HepG2 (cell line): ENCODE data around the gene BTN1A1. TPM values are rescaled to one million over a fixed set of nuclear protein-coding genes. Genes with fewer than 3 reads are reported as not detected.

ENCODE experiments used
- polyA plus RNA-seq, 8 experiments: library from polyadenylated mRNA; depleted of rRNA in 3 of 8; stranded (reverse) in 7 of 8; unstranded in 1 of 8; fragments of >200 nt; fragmentation: Illumina TruSeq in 4 of 8; extraction: Trizol in 4 of 8; gene quantifications; 2 replicates each; pipeline versions ENCODE4 v1.2.1 to v1.2.3, GENCODE V29; 2011 to 2016; ENCODE audit warnings: low read depth in 4 of 8, missing spikeins in 1 of 8, mixed read lengths in 1 of 8; ENCODE audit not compliant: insufficient read depth in 1 of 8
- small RNA-seq, 3 experiments: library from RNA; depleted of rRNA; stranded (forward); fragments of <200 nt; gene quantifications; one replicate each; pipeline ENCODE3, GENCODE V24; 2012; ENCODE audit warnings: low read depth in 2 of 3, low replicate concordance in 1 of 3; ENCODE audit not compliant: insufficient read length in 3 of 3, insufficient read depth in 2 of 3
- total RNA-seq, 5 experiments: library from RNA; depleted of rRNA; stranded (reverse); fragments of >200 nt; fragmentation: Illumina TruSeq; extraction: Trizol; gene quantifications; 2 replicates each; pipeline ENCODE4 v1.2.3, GENCODE V29; 2016; ENCODE audit warnings: low read depth in 1 of 5

BTN1A1 gene
- total and polyA plus RNA-seq, 2 of the 13 experiments (the other 11 are each of a cell fraction or from before 2014, with no cell fraction given) = 0.04 TPM; not detected in 1

Small RNA genes lying within 50 kb of the gene (small RNA-seq; reads per million reads assigned to genes)
- 0 reads per million in 3 experiments for gene RNU6-502P

Other genes with a start within 250 kb of the BTN1A1 start
- 18.9 and 21.3 TPM in 2 replicates for gene BTN3A2, start 135.1 kb upstream of the BTN1A1 start, total RNA-seq (2016; rRNA removed; fragmentation: Illumina TruSeq; extraction: Trizol)
- gene BTN3A2, start 135.1 kb upstream of the BTN1A1 start, polyA plus RNA-seq (2011; rRNA removed) = 36.2 and 36.3 TPM in 2 replicates
- gene BTN2A2, start 117.2 kb upstream of the BTN1A1 start, total RNA-seq (2016; rRNA removed; fragmentation: Illumina TruSeq; extraction: Trizol) = 6.0 and 12.2 TPM in 2 replicates
- 10.8 and 15.4 TPM in 2 replicates for gene BTN2A2, start 117.2 kb upstream of the BTN1A1 start, polyA plus RNA-seq (2011; rRNA removed)
- gene BTN3A1, start 98.0 kb upstream of the BTN1A1 start, total RNA-seq (2016; rRNA removed; fragmentation: Illumina TruSeq; extraction: Trizol) = 8.1 and 13.3 TPM in 2 replicates
- gene BTN3A1, start 98.0 kb upstream of the BTN1A1 start, polyA plus RNA-seq (2011; rRNA removed) = 14.0 and 17.0 TPM in 2 replicates
- gene BTN3A3, start 59.8 kb upstream of the BTN1A1 start, total RNA-seq (2016; rRNA removed; fragmentation: Illumina TruSeq; extraction: Trizol) = 2.9 and 4.3 TPM in 2 replicates
- gene BTN3A3, start 59.8 kb upstream of the BTN1A1 start, polyA plus RNA-seq (2011; rRNA removed) = 5.0 and 6.3 TPM in 2 replicates
- gene BTN2A1, start 42.3 kb upstream of the BTN1A1 start, total RNA-seq (2016; rRNA removed; fragmentation: Illumina TruSeq; extraction: Trizol) = 9.1 and 16.4 TPM in 2 replicates
- gene BTN2A1, start 42.3 kb upstream of the BTN1A1 start, polyA plus RNA-seq (2011; rRNA removed) = 30.4 and 35.0 TPM in 2 replicates
- gene HMGN4, start 38.1 kb downstream of the BTN1A1 start, total RNA-seq (2016; rRNA removed; fragmentation: Illumina TruSeq; extraction: Trizol) = 52.1 and 79.1 TPM in 2 replicates
- gene HMGN4, start 38.1 kb downstream of the BTN1A1 start, polyA plus RNA-seq (2011; rRNA removed) = 35.2 and 39.9 TPM in 2 replicates
- 38.4 and 50.8 TPM in 2 replicates for gene ABT1, start 96.7 kb downstream of the BTN1A1 start, total RNA-seq (2016; rRNA removed; fragmentation: Illumina TruSeq; extraction: Trizol)
- 37.4 and 38.4 TPM in 2 replicates for gene ABT1, start 96.7 kb downstream of the BTN1A1 start, polyA plus RNA-seq (2011; rRNA removed)
- gene ZNF322, start 159.4 kb downstream of the BTN1A1 start, total RNA-seq (2016; rRNA removed; fragmentation: Illumina TruSeq; extraction: Trizol) = 22.8 and 35.0 TPM in 2 replicates
- 8.3 and 8.5 TPM in 2 replicates for gene ZNF322, start 159.4 kb downstream of the BTN1A1 start, polyA plus RNA-seq (2011; rRNA removed)